H1 (cell line): ENCODE results near the gene CKLF. TPM values are rescaled to one million over a fixed set of nuclear protein-coding genes. Genes with fewer than 3 reads are reported as not detected.

Experiments used
- ATF3 ChIP-seq: IDR thresholded peaks from 2 replicates; pipeline ENCODE4 v1.6.1; 2011; ENCODE audit warnings: low read depth, mild to moderate bottlenecking, low read length; ENCODE audit not compliant: insufficient read depth
- TBP ChIP-seq: IDR thresholded peaks from 2 replicates; pipeline ENCODE4 v1.6.1; 2011; ENCODE audit warnings: low read depth, low read length, improper control_type of control experiment
- polyA plus RNA-seq, 7 experiments: library from polyadenylated mRNA; depleted of rRNA in 3 of 7; stranded (reverse) in 5 of 7; unstranded in 2 of 7; fragments of >200 nt in 5 of 7; fragments of 200-250 nt in 2 of 7; gene quantifications; 1 replicate in 5 of 7; 2 replicates in 1 of 7; 4 replicates in 1 of 7; pipeline versions ENCODE4 v1.2.1 to v1.2.3, GENCODE V29; 2011 to 2013; ENCODE audit warnings: missing spikeins in 2 of 7, mixed read lengths in 2 of 7
- total RNA-seq: library from RNA; stranded (reverse); fragmentation: NEBNext Ultra II Directional; extraction: Animal tissue kit (Norgen Biotek cat#: 25700); gene quantifications from 2 replicates; pipeline ENCODE4 v1.2.1, GENCODE V29; 2021
- TF ChIP-seq, protein P1 (sequence below): fragments of 300-600 bp; sonication (generic); IDR thresholded peaks from 2 replicates; pipeline ENCODE4 v1.7.1; 2012; ENCODE audit warnings: low read length, moderate library complexity, mild to moderate bottlenecking, inconsistent platforms; ENCODE audit not compliant: insufficient replicate concordance

CKLF gene
- total and polyA plus RNA-seq, 2 of the 8 experiments (the other 6 are each of a cell fraction or from before 2014, with no cell fraction given), result 21.1 to 63.5 TPM

GRCh38 chr16:66601471-66601870 lies 49.1 kb downstream of the CKLF start (continued):
- TF ChIP-seq, protein P1, sequence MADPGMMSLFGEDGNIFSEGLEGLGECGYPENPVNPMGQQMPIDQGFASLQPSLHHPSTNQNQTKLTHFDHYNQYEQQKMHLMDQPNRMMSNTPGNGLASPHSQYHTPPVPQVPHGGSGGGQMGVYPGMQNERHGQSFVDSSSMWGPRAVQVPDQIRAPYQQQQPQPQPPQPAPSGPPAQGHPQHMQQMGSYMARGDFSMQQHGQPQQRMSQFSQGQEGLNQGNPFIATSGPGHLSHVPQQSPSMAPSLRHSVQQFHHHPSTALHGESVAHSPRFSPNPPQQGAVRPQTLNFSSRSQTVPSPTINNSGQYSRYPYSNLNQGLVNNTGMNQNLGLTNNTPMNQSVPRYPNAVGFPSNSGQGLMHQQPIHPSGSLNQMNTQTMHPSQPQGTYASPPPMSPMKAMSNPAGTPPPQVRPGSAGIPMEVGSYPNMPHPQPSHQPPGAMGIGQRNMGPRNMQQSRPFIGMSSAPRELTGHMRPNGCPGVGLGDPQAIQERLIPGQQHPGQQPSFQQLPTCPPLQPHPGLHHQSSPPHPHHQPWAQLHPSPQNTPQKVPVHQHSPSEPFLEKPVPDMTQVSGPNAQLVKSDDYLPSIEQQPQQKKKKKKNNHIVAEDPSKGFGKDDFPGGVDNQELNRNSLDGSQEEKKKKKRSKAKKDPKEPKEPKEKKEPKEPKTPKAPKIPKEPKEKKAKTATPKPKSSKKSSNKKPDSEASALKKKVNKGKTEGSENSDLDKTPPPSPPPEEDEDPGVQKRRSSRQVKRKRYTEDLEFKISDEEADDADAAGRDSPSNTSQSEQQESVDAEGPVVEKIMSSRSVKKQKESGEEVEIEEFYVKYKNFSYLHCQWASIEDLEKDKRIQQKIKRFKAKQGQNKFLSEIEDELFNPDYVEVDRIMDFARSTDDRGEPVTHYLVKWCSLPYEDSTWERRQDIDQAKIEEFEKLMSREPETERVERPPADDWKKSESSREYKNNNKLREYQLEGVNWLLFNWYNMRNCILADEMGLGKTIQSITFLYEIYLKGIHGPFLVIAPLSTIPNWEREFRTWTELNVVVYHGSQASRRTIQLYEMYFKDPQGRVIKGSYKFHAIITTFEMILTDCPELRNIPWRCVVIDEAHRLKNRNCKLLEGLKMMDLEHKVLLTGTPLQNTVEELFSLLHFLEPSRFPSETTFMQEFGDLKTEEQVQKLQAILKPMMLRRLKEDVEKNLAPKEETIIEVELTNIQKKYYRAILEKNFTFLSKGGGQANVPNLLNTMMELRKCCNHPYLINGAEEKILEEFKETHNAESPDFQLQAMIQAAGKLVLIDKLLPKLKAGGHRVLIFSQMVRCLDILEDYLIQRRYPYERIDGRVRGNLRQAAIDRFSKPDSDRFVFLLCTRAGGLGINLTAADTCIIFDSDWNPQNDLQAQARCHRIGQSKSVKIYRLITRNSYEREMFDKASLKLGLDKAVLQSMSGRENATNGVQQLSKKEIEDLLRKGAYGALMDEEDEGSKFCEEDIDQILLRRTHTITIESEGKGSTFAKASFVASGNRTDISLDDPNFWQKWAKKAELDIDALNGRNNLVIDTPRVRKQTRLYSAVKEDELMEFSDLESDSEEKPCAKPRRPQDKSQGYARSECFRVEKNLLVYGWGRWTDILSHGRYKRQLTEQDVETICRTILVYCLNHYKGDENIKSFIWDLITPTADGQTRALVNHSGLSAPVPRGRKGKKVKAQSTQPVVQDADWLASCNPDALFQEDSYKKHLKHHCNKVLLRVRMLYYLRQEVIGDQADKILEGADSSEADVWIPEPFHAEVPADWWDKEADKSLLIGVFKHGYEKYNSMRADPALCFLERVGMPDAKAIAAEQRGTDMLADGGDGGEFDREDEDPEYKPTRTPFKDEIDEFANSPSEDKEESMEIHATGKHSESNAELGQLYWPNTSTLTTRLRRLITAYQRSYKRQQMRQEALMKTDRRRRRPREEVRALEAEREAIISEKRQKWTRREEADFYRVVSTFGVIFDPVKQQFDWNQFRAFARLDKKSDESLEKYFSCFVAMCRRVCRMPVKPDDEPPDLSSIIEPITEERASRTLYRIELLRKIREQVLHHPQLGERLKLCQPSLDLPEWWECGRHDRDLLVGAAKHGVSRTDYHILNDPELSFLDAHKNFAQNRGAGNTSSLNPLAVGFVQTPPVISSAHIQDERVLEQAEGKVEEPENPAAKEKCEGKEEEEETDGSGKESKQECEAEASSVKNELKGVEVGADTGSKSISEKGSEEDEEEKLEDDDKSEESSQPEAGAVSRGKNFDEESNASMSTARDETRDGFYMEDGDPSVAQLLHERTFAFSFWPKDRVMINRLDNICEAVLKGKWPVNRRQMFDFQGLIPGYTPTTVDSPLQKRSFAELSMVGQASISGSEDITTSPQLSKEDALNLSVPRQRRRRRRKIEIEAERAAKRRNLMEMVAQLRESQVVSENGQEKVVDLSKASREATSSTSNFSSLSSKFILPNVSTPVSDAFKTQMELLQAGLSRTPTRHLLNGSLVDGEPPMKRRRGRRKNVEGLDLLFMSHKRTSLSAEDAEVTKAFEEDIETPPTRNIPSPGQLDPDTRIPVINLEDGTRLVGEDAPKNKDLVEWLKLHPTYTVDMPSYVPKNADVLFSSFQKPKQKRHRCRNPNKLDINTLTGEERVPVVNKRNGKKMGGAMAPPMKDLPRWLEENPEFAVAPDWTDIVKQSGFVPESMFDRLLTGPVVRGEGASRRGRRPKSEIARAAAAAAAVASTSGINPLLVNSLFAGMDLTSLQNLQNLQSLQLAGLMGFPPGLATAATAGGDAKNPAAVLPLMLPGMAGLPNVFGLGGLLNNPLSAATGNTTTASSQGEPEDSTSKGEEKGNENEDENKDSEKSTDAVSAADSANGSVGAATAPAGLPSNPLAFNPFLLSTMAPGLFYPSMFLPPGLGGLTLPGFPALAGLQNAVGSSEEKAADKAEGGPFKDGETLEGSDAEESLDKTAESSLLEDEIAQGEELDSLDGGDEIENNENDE, result no peak
- TF ChIP-seq ATF3, result no peak
- no peak for TF ChIP-seq TBP
